Dedifferentiated amniotic fluid mesenchymal stem cell (primary cell): ENCODE data around the gene ETV3.
"Not testable (repeated sequence)": the region's sequence is repeated elsewhere in the genome, so short reads cannot be mapped to it uniquely, and the experiment has no call there.

Experiments used
- DNase-seq: peaks from one replicate; pipeline ENCODE4 v3.0.0-alpha.2; 2016; ENCODE audit errors: extremely low spot score

ETV3 gene

DNA sequence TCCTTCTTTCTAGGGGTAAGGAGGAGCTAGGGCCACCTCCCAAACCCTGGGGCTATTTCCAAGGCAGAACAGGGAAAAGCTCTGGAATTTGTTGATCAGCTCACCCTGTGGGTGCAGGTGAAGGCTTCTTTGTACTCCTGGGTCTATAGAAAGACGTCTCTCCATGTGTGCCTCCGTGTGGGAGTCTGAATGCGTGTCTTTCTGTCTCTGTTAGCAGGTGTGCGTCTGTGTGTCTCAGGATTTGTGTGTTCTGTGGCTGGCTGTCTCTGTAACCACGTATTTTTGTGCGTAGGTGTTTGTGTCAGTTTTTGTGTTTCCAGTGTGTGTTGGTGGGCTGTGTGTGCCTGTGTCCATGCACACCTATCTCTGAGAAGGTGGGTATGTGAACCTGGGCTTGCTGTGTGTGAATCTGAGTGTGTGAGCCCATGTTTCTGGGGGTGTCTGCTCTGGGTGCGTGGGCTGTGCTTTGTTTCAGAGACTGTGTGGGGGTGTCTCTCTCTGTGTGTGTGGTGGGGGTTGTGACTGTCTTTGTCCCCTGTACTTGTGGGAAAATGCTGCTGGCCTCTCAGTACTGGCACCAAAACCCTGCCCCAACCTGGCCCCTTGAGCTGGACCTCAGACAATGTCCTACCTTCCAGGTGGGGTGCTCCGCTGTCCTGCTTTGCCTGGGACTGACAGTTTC, 25.9 kb downstream of the ETV3 start:
- DNase-seq = no peak

- no peak for DNase-seq
Measured at GRCh38 chr1:157111396-157112165, 26.6 kb downstream of the ETV3 start.

GRCh38 chr1:157110686-157111085, 27.5 kb downstream of the ETV3 start:
- no peak for DNase-seq

GRCh38 chr1:157110003-157110402, 28.2 kb downstream of the ETV3 start:
- no peak for DNase-seq

- DNase-seq = no peak
Measured at GRCh38 chr1:157108448-157108847, 29.7 kb downstream of the ETV3 start.

DNA sequence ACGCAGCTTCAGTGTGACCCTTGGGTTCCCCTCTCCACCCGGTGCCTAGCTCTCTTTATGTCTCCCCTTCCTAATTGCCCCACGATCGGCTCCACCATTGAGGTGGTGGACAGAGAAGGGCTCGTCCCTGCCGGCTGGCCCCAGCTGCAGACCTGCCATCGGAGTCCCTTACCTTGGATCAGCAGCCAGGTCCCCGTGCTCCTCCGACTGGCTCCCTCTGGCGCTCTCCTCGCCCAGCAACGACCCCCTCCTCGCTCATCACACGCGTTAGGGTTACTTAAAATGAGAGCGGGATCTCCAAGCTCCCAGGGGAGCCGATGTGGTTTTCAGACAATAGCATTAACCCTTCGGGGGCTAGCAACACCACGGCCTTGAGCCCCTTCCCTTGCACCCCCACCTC, 30.5 kb downstream of the ETV3 start:
- no peak for DNase-seq

GRCh38 chr1:157106813-157107189, 31.4 kb downstream of the ETV3 start:
- DNase-seq = no peak

DNA sequence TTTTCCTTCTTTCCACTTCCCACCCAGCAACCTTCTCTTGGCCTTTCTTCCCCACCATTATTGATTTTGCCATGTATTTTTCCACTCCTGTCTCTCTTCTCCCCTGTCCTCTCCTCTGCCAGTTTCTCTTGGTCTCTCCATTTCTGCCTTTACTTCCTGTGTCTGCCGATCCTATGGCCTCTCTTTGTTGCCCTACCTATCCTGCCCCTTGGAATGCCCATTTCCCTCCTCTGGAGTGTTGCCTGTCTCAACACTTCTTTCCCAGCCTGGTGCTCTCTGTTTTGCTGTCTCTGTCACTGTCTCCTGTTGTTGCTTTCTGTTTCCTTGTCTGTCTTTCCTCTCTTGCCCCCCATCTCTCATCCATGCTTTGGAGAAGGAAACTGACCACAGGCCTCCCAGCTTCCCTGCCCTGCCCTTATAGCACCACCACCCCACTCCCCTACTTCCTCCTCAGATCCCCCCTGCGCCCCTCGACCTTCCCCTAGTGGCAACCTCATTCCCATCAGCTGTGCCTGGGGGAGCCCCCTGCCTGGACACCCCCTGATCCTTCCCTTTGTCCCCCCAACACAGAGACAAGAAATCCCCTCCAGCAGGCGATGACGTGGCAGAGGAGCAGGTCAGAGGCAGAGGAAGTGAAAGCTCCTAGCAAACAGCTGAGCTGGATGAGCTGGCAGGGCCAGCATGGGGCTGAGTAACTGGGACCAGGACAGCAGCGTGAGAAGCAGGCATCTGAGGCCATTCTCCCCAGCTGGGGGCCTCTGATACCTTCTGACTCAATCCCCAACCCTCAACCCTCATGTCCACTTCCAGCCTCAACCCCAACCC, 32.0 kb downstream of the ETV3 start:
- peak; percentile 28 for DNase-seq

DNA sequence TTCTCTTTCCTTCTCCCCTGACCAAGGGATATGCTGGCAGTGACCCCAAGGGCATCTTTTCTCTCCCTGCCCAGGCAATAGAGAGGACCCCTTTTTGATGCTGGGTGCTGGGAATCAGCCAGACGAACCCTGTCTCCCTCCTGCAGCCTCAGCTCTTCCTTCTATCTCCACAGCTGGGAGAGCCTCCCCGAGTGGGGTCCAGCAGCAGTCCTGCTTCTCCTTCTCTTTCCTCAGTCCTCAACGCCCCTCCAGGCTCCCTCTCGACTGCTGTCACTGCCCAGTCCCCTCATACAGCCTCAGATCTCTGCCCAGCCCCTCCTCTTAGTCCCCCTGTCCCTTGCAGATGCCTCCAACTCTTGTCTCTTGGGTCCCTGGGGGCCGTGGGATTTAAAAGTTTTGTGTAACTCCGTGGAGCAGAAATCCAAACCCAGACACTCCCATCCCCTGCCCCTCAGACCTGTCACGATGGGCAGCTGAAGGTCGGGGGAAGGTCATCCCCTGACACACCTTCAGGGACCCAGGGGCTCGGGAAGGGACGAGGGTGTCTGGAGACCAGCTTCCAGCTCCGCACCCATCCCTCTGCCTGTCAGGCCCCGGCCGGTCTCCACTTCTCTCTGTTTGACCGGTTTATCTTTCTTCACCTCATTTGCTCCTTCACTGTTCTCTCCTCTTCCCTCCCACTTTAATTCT, 32.8 kb downstream of the ETV3 start:
- DNase-seq = no peak

GRCh38 chr1:157104598-157105293, 33.4 kb downstream of the ETV3 start:
- DNase-seq = no peak

- no peak for DNase-seq
Measured at GRCh38 chr1:157103268-157103667, 34.9 kb downstream of the ETV3 start.

DNA sequence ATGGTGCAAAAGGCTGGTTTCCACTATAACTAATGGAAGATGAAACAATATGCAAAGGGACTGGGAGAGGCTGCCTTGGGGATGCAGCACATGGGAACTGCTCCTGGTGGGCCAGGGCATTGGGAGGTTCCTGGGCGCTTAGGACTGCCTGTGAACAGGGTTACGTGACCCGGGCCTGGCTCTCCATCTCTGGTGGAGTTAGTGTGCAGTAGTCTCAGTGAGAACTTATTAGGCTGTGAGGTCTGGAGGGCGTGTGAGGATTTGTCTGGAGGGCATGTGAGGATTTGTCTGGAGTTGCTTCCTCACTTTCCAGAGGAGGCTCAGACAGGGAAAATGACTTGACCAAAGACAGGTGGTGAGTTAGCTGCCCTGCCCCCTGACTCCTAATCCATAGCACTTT, 37.0 kb downstream of the ETV3 start:
- no peak for DNase-seq

GRCh38 chr1:157099633-157100009, 38.6 kb downstream of the ETV3 start, which contains the start of gene ETV3L:
Gene ETV3L, minus strand, starts transcription at chr1:157099808. Its CDS starts 285 bp downstream, at chr1:157099523.
- no peak for DNase-seq

- DNase-seq = not testable (repeated sequence)
Measured at GRCh38 chr1:157098987-157099632, 39.1 kb downstream of the ETV3 start.

DNA sequence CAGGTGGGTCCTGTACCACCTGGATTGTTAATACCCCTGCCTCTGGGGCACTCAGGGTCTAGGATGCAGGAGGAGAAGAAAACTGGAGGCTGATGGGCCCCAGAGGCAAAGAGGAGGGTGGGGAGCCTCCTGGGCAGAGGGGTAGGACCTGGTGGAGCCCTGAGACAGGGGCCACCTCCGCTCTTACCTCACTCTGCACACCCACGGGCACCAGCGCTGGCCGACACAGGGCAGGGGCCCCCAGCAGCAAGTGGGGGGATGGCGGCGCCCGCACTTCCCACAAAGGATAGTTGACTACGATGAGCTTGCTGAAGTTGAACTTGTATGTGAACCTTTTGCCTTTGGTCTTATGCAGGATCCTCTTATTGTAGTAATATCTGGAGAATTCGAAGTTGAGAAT, 39.7 kb downstream of the ETV3 start:
- no peak for DNase-seq

- DNase-seq = no peak
Measured at GRCh38 chr1:157097692-157098091, 40.5 kb downstream of the ETV3 start.

DNA sequence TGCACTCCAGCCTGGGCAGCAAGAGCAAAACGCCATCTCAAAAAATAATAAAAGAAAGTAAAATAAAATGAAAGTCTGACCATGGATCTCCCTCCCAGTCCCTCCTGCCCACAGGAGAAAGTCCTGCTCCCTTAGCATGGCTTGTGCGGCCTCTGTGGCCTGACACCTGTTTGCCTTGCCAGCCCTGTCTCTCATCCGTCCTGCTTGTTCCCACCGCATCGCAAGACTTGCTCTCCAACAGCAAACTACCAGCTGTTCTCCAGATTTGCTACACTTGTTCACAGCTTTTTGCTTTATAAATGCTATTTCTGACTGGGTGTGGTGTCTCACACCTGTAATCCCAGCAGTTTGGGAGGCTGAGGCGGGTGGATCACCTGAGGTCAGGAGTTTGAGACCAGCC, 41.3 kb downstream of the ETV3 start:
- no peak for DNase-seq

GRCh38 chr1:157095551-157095950, 42.6 kb downstream of the ETV3 start:
- DNase-seq = no peak

DNA sequence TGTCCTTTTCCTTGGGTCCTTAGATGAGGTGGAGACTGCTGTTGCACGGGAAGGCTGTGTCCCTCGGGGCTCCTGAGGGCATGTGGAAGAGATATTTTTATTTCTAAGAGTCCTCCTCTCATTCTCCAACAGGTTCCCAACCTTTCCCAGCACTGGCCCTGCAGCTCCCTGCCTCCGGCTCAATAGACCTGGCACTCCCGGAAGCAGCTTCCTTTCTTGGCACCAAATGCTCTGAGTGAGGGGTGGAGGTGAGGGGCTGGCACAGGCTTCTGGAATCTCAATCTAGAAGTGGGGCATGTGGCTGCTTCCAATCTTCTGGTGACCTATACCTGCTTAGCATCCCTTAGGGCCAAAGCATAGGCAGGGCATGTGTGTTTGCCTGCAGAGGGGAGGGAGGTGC, 43.1 kb downstream of the ETV3 start:
- no peak for DNase-seq

DNA sequence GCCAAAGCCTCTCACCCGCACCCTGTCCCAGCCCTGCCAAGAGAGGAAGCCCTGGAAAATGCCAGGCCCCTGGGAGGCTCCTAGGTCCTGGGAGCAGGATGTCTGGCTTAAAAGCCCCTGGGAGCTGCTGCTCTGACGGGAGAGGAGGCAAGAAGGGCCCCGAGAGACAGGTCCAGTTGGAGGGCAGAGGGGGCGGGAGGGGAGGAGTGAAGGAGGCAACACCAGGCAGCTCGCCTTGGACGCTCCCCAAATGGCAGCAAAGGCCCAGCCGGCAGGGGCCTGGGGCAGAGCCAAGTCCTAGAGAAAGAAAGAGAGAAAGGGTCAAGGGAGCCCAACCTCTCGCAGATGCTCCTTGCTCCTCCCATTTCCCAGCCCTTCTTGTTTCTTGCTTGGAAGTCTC, 45.4 kb downstream of the ETV3 start:
- DNase-seq = no peak
